Measurements from ENCODE around the gene TAF6L.
"Not testable (repeated sequence)": the region's sequence is repeated elsewhere in the genome, so short reads cannot be mapped to it uniquely, and the experiment has no call there.

Gene TAF6L, protein sequence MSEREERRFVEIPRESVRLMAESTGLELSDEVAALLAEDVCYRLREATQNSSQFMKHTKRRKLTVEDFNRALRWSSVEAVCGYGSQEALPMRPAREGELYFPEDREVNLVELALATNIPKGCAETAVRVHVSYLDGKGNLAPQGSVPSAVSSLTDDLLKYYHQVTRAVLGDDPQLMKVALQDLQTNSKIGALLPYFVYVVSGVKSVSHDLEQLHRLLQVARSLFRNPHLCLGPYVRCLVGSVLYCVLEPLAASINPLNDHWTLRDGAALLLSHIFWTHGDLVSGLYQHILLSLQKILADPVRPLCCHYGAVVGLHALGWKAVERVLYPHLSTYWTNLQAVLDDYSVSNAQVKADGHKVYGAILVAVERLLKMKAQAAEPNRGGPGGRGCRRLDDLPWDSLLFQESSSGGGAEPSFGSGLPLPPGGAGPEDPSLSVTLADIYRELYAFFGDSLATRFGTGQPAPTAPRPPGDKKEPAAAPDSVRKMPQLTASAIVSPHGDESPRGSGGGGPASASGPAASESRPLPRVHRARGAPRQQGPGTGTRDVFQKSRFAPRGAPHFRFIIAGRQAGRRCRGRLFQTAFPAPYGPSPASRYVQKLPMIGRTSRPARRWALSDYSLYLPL

DNA sequence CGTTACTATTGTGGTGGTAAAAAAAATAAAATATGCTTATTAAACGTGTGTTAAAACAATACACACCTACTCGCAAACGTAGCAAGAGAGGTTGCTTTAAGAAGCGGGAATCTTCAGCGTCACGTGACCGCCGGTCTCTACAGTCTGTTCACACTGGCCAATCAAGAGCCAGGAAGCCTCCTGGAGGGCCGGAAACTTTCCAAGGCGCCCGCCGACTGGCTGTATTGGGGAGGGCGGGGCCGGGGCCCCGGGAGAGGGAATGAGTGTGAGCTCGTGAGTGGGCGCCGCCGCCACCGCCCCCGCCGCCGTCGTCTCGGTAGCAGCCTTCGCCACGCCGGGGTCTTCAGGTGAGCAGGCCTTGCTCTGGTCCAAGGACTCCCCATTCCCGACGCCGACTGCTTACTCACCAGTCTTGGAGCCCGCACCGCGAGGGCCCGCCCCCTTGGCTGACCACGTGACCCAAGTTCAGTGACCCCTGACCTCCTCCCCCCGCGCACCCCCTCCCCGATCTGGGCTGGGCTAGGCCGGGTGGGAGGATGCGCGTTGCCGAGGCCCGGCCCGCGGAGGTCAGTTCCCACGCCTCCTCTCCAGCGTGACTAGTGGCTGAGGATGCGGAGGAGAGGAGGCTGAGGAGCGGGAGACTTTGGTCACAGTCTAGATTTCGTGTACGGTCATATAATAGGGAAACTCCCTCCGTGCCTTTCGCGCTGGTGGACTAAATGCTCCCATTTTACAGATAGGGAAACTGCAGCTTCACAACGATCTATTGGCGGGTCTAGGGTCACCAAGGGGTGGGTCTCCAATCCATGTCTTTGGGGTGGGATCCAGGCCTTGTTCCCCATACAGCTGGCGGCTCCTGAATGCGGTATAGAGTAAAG is at the start of gene TAF6L:
Gene TAF6L (plus strand): TSS at position 253 of the 878 bp plus-strand sequence. CDS start 4,388 bp downstream, outside the sequence.
- peak; percentile 98 for DNase-seq (ENCODE audit: low spot score)

- no peak for DNase-seq (ENCODE audit: low spot score)
These were observed 49.2 kb upstream of the TAF6L start for GRCh38 chr11:62721994-62722393.

GRCh38 chr11:62724171-62724570 is 47.0 kb upstream of the TAF6L start:
- DNase-seq (ENCODE audit: low spot score) = no peak

DNA sequence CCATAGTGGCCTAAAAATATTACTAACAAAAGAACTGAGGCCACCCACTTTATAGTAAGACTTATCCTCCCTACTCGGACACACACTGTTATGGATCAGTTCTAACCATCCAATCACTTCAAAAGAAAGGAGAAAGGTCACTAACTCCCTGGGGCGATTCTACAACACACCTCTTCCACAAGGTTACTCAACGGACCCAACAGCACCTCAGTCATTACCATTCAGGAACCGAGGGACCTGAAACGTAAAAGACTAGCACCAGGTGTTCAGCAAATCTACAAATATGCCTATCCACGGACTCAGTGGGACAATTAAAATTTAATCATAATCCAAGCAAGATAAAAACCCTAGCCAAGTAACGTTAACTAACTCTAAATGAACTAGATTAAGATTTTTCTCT is 45.5 kb upstream of the TAF6L start:
- no peak for DNase-seq (ENCODE audit: low spot score)

- no peak for DNase-seq (ENCODE audit: low spot score)
These were observed 44.9 kb upstream of the TAF6L start for GRCh38 chr11:62726156-62726914.

- DNase-seq (ENCODE audit: low spot score) = no peak
These were observed 44.4 kb upstream of the TAF6L start for GRCh38 chr11:62726915-62727164.

- peak; percentile 99 for DNase-seq (ENCODE audit: low spot score)
These were observed 43.9 kb upstream of the TAF6L start, which contains the start of gene HNRNPUL2 for GRCh38 chr11:62727165-62727871. TSS of gene HNRNPUL2 (minus strand) at chr11:62727457. CDS start at chr11:62727156, 301 bp downstream.

- DNase-seq (ENCODE audit: low spot score) = peak; percentile 97
These were observed 43.4 kb upstream of the TAF6L start for GRCh38 chr11:62727872-62728170.

DNA sequence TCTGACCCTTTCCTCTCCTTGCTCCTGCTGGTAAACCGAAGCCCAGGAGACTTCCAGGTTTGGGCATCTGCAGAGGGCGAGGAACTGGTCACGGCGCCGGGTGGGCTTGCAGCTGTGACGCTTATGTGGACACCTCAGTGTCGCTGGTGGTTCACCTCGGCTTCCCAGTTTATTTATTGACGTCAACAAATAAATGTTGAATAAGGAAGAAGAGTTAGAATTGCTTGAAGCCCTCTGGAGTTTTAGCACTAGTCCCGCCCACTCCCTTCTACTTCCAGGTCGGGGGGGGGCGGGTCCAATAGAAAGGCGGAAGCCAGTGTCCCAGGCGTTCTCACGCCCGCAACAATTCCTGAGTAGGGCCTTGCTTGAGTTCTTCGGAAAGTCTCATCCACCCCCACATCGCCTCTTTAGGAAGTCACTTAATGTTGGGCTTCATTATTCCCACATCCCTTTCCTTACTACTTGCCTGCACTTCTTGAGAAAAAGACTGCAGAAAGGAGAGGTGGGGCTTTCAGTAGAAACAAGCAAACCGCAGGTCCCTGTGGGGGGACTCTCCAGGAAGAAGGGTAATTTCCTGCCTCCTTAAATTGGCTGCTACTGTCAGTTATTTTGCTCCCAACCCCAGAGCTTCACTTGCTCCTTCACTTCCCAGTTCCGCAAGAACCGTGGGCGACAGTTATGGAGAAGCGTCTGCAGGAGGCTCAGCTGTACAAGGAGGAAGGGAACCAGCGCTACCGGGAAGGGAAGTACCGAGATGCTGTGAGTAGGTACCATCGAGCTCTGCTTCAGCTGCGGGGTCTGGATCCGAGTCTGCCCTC is 42.8 kb upstream of the TAF6L start, which contains the start of gene TTC9C:
Gene TTC9C (plus strand): TSS at position 316 of the 818 bp plus-strand sequence. CDS start 363 bp downstream, at position 679.
- peak; percentile 93 for DNase-seq (ENCODE audit: low spot score)

- not testable (repeated sequence) for DNase-seq (ENCODE audit: low spot score)
These were observed 41.1 kb upstream of the TAF6L start for GRCh38 chr11:62730076-62730475.

GRCh38 chr11:62732830-62733229 is 38.4 kb upstream of the TAF6L start:
- peak; percentile 72 for DNase-seq (ENCODE audit: low spot score)

GRCh38 chr11:62737196-62737595 is 34.0 kb upstream of the TAF6L start:
- DNase-seq (ENCODE audit: low spot score) = no peak

- DNase-seq (ENCODE audit: low spot score) = peak; percentile 66
These were observed 23.6 kb upstream of the TAF6L start for GRCh38 chr11:62747475-62748160.

DNA sequence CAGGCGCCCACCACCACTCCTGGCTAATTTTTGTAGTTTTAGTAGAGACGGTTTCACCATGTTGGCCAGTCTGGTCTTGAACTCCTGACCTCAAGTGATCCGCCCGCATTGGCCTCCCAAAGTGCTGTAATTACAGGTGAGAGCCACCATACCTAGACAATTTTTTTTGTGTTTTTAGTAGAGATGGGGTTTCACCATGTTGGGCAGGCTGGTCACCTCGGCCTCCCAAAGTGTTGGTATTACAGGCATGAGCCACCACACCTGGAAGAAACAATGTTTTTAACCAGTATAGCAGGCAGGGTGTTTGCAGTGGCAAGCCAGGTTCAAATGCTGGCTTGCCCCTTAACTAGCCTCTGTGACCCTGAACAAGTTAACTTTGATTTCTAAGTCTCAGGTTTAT is 21.3 kb upstream of the TAF6L start:
- not testable (repeated sequence) for DNase-seq (ENCODE audit: low spot score)

DNA sequence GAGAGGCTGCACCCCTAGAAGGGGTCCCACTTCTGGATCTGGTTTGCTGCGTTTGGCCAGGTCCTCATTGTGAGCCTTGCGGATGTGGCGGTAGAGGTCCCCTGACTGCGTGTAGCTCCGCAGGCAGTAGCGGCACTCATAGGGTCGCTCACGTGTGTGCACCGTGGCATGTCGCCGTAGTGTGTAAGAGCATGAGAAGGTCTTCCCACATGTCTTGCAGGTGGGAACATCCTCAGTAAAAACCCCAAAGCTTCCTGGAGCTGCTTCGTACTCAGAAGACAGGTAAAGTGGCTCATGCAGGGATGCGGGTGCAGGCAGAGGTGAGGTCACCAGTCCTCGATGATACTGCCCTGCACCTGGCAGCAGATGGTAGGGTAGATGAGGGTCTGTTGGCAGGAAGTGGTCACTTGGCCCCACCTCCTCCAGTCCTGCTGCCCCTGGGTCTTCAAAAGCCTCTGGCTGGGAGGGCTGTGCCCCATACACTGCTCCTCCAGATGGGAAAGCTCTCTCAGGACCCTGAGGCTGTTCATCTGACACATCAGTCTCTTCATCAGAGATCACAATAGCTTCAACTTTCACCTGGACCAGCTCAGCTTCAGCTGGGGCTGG is 18.9 kb upstream of the TAF6L start:
- no peak for DNase-seq (ENCODE audit: low spot score)

- DNase-seq (ENCODE audit: low spot score) = no peak
These were observed 18.0 kb upstream of the TAF6L start for GRCh38 chr11:62752994-62753735.

GRCh38 chr11:62753736-62754603 is 17.2 kb upstream of the TAF6L start, which contains the start of gene ZBTB3:
TSS of gene ZBTB3 (minus strand) at chr11:62754160. CDS start at chr11:62753664, 496 bp downstream.
- DNase-seq (ENCODE audit: low spot score) = peak; percentile 99

Measured in globus pallidus (tissue), 1 donor.